ENCODE measurements around the gene ZNF407. TPM values are rescaled to one million over a fixed set of nuclear protein-coding genes. Genes with fewer than 3 reads are reported as not detected.

ZNF407 gene
- total and polyA plus RNA-seq, 11 donors: 3.8 to 14.7 (median 11.5) TPM

DNA sequence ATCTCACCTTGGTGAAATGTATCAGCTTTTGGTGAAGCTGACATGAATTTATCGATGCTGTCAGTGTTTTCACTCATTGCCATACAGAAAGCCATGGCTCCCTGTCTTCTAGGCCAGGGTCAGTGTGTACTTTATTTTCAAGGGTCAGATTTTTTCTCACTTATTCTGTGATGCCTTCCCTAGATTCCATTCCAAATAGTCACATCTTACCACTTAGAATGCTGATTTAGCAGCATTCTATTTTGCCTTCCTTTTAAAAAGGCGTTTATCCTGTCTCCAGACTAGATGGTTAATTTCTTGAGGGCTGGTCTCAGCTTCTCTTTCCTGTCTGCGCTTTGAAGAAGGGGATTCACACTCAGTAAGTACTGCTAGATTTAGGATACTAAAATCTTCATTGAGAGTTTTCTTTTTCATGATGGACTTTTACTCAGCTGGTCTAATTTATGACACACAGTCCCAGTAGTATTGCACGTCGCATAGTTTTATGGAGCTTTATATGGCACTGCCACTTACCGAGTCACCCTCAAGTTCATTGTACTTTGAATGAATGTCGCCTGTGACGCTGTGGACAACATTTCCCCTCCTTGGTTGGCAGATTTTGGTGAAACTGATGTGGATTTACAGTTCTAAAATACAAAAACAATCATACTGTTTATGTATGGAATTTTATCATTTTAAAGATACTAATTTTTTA, 194.0 kb downstream of the ZNF407 start:
- intact Hi-C loops (cut with DNase I): no loop called here
- WGBS, 4 donors: 92 to 98% (median 94%) methylated on average over 8 of the region's 8 CpGs

DNA sequence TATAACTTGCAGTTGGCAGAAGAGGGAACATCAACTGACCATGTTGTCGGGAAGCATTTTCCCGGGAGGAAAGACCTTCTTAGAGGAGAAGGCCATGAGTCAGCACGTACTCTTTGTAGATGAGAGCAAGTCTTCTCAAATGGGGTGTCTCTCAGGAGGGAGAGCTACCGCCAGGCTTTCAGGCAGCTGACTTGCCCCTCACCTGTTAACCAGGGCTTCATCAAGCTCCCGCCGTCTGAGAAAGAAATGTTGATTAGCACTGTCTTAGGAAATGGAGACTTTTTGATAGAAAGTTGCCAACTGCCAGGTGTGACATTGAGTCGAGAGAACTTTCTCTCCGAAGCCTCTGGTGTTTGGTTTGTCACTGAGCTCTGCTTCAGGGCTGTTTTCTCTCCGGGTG, 196.1 kb downstream of the ZNF407 start:
- ATAC-seq: no peak
- Histone ChIP-seq H3K9me3 (no peaks in the 10 kb centered on the region), H3K4me1 (peaks cover 0 to 18% (median 9%) of the 10 kb centered on the region in 12 donors), H3K27me3 (no peaks in the 10 kb centered on the region), H3K36me3 (no peaks in the 10 kb centered on the region), H3K4me3 (no peak overlapping the region), H3K27ac (no peak overlapping the region)
- intact Hi-C loops (cut with DNase I): no loop called here
- TF ChIP-seq, protein P1, sequence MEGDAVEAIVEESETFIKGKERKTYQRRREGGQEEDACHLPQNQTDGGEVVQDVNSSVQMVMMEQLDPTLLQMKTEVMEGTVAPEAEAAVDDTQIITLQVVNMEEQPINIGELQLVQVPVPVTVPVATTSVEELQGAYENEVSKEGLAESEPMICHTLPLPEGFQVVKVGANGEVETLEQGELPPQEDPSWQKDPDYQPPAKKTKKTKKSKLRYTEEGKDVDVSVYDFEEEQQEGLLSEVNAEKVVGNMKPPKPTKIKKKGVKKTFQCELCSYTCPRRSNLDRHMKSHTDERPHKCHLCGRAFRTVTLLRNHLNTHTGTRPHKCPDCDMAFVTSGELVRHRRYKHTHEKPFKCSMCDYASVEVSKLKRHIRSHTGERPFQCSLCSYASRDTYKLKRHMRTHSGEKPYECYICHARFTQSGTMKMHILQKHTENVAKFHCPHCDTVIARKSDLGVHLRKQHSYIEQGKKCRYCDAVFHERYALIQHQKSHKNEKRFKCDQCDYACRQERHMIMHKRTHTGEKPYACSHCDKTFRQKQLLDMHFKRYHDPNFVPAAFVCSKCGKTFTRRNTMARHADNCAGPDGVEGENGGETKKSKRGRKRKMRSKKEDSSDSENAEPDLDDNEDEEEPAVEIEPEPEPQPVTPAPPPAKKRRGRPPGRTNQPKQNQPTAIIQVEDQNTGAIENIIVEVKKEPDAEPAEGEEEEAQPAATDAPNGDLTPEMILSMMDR (IDR thresholded peaks at IDR 0.05): no peak
- TF ChIP-seq POLR2A (IDR thresholded peaks at IDR 0.05): no peak
- 72 to 81% (median 73%) methylated on average over 9 of the region's 9 CpGs for WGBS, 4 donors
- no peak for DNase-seq

More for the DNA sequence above, 194.0 kb downstream of the ZNF407 start:
- no peak overlapping the region for H3K4me3 ChIP-seq
- DNase-seq (no peak), ATAC-seq (no peak)
- no peaks in the 10 kb centered on the region for H3K27me3 ChIP-seq
- H3K4me1 ChIP-seq: peaks cover 0 to 6% (median 0%) of the 10 kb centered on the region in 12 donors
- H3K9me3 ChIP-seq: no peaks in the 10 kb centered on the region
- TF ChIP-seq, protein P1 (IDR thresholded peaks at IDR 0.05): no peak
- TF ChIP-seq POLR2A (IDR thresholded peaks at IDR 0.05): no peak
- no peak overlapping the region for H3K27ac ChIP-seq
- peaks cover 0 to 9% (median 0%) of the 10 kb centered on the region in 9 donors for H3K36me3 ChIP-seq

DNA sequence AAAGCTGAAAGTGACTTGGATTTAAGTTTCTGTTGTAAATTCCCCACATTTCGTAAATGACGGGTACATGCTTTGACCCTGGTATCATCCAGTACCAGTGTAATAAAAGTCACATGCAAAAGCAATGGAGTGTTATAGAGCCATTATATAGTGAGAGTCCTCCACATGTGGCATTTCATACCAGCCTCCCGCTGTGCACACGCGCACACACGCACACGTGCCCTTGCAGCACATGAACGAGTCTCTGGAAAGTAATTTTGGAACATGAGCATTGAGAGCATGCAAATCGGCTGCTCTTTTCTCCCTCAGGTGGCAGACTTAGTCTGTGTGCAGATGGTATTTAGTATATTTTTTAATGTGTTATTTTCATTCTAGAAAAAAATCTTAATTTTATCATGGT, 198.1 kb downstream of the ZNF407 start:
- Histone ChIP-seq H3K27ac (no peak overlapping the region), H3K36me3 (no peaks in the 10 kb centered on the region), H3K9me3 (no peaks in the 10 kb centered on the region), H3K4me1 (peaks cover 0 to 18% (median 9%) of the 10 kb centered on the region in 12 donors), H3K27me3 (no peaks in the 10 kb centered on the region), H3K4me3 (no peak overlapping the region)
- DNase-seq (no peak), ATAC-seq (peak in 1 of 4 donors; percentile 23)
- intact Hi-C loops (cut with DNase I): no loop called here
- WGBS, 4 donors: 88 to 91% (median 90%) methylated on average over 9 of the region's 9 CpGs
- no peak for TF ChIP-seq POLR2A (IDR thresholded peaks at IDR 0.05)
- TF ChIP-seq, protein P1 (IDR thresholded peaks at IDR 0.05): no peak

DNA sequence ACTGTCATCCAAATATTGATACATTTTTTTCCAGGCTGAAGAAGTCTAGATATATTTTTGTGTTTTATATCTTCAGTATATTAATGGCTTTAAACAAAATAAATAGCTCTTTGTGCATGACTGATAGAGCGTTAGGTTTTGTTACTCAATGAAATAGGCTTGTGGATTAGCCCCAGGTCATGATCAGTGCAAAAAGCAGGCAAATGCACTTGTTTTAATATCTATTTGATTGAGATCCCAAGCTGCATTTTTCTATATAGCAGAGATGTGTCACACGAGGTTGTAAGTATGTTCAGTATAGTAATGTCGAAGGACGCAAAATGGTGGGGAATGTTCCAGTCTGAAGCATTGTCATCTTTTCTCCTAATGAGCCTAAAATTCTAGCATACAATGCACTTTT, 198.5 kb downstream of the ZNF407 start:
- H3K9me3 ChIP-seq: no peaks in the 10 kb centered on the region
- no peak for TF ChIP-seq POLR2A (IDR thresholded peaks at IDR 0.05)
- TF ChIP-seq, protein P1 (IDR thresholded peaks at IDR 0.05): no peak
- intact Hi-C loops (cut with DNase I): no loop called here
- H3K4me3 ChIP-seq: no peak overlapping the region
- H3K4me1 ChIP-seq: peaks cover 0 to 18% (median 9%) of the 10 kb centered on the region in 12 donors
- ATAC-seq (no peak), DNase-seq (no peak)
- no peaks in the 10 kb centered on the region for H3K27me3 ChIP-seq
- 85 to 92% (median 88%) methylated on average over 4 of the region's 4 CpGs for WGBS, 4 donors
- H3K27ac ChIP-seq: peak overlapping the region in 3 of 12 donors; percentile 69 to 83 (median 70)
- H3K36me3 ChIP-seq: no peaks in the 10 kb centered on the region

All from heart left ventricle (tissue), 16 donors.